GM18520 (cell line): ENCODE results near the gene KHDRBS2.
"Not testable (repeated sequence)": the region's sequence is repeated elsewhere in the genome, so short reads cannot be mapped to it uniquely, and the experiment has no call there.

Source experiments
- ATAC-seq: cut with Tn5 transposase; IDR thresholded peaks from one replicate; pipeline ENCODE4 v1.9.1; 2021; ENCODE audit not compliant: unreplicated experiment

Gene KHDRBS2

DNA sequence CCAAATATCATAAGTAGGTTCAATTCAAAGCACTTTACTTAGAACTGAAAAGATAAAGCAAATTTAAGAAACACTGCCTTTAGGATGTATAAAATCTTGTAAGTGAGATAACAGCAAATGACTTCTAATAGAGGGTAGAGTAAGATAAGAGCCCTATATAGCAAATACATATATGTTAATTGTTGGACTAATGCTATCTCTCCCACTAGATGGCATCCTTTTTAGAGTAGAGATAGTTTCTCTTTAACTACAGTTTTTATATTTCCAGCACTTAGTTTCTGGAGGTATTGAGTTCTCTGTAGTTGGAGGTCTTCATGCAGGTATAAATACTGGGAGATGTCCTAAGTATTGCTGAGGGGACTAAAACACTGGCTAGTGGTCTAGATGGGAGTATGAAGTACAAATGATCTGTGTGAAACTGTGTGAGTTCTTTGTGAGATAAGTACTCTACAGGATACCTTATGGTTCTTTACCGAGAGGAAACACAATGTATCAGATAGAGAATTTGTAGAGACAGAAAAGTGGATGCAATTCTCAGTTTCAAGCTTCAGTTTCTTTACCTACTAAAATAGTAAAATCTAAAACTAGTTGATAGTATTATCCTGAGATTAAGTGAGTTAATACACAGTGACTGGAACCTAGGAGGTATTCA, 399.3 kb downstream of the KHDRBS2 start:
- ATAC-seq: no peak

DNA sequence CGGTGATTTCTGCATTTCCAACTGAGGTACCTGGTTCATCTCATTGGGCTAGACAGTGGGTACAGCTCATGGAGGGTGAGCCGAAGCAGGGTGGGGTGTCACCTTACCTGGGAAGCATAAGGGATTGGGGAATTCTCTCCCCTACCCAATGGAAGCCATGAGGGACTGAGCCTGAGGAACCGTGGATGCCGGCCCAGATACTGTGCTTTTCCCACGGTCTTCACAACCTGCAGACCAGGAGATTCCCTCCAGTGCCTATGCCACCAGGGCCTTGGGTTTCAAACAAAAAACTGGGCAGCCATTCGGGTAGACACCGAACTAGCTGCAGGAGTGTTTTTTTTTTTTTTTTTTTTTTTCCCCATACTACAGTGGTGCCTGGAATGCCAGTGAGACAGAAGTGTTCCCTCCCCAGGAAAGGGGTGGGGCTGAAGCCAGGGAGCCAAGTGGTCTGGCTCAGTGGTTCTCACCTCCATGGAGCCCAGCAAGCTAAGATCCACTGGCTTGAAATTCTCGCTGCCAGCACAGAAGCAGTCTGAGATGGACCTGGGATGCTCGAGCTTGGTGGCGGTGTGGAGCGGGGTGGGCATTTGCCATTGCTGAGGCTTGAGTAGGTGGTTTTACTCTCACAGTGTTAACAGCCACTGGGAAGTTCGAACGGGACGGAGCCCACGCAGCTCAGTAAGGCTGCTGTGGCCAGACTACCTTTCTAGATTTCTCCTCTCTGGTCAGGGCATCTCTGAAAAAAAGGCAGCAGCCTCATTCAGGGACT, 416.2 kb downstream of the KHDRBS2 start:
- no peak for ATAC-seq

- no peak for ATAC-seq
These were observed 417.4 kb downstream of the KHDRBS2 start for GRCh38 chr6:61868507-61869080.

DNA sequence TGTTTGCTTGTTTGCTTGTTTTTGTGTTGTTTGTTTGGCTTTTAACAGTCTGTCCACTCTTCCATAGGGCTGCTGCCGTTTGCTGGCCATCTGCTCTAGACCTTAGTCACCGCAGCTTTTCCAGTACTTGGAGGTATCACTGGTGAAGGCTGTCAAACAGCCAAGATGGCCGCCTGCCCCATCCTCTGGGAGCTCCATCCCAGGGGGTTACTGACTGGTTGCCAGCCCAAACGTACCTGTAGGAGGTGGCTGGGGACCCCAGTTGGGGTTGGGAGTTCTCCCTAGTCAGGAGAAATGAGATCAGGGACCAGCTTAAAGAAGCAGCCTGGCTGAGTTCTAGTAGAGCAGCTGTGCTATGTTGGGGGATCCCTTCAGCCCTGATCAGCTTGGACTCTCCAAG, 418.4 kb downstream of the KHDRBS2 start:
- ATAC-seq: no peak

DNA sequence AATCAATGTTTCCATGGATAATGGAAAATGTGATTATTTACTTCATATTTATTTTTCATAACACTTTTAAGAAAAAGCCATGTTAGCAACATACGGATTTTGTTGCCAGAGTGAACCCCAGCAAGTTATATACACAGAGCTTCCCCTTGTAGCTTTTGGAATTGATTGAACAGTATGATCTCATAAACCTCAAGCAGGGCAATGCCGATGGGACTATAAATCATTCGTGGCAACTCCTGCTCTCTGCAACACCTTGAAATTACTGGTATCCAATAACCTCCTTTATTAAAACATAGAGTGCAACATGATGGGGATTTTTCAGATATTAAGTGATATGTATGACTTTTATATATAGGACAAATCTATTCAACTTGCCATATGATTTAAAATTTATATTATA, 428.5 kb downstream of the KHDRBS2 start:
- ATAC-seq: no peak

DNA sequence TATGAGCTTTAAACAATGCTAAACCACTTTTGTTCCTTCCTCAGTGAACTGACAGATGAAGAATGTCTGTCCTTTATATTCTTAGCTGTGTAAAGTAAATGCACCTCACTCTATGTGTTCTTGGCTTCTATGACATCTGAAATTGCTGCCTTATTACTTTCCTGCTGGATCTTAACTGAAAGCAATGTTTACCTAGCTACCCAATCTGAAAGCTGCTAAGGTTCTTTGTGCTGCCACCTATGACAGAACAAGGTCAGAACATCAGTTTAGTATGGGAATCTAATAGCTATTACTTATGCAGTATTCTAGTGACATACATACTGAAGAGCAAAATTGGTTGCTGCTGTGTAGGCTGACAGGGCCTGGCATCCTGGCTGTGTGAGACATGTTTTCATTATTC, 444.1 kb downstream of the KHDRBS2 start:
- no peak for ATAC-seq

GRCh38 chr6:61835237-61835636, 450.8 kb downstream of the KHDRBS2 start:
- ATAC-seq: no peak

DNA sequence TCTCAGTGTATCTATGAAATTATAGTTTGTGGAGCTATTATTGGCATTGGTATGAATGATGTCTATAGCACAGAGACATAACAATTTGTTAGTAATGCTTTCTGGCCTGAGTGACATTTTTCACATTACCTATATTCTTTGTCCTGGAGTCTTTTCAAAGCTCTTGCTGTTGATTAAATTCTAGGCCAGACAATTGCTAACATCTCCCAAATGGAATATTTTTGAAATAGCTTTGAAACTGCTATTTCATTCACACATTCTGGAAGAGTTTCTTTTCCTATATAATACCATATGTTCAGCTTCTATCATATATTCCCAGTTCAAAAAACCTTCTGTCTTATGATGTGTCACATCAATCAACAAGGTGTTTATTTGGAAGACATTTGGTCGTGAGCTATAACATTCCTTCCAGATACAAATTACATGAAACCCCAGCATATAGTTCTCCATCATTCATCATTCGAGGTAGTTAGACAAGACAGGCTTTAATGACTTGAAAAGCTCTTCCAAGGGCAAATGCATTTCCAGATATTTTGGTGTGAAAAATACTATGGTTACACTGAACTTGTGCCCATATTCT, 452.8 kb downstream of the KHDRBS2 start:
- no peak for ATAC-seq

DNA sequence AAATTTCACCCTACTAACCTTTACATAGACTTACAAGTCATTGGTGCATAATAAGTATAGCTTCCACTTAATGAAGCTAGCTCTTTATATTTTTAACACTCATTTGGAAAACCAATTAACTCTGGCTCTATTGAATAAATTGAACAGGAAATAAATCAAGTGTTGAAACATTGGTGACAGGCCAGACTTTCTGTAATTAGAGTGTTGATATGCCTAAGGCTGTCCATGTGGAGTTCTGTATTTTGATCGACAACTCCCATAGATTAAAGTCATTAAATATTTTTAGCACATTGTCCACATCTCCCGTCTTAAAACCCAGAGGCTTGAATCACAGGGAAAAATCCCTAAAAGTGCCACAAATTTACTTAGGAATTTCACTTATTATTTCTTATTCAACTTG, 468.3 kb downstream of the KHDRBS2 start:
- no peak for ATAC-seq

DNA sequence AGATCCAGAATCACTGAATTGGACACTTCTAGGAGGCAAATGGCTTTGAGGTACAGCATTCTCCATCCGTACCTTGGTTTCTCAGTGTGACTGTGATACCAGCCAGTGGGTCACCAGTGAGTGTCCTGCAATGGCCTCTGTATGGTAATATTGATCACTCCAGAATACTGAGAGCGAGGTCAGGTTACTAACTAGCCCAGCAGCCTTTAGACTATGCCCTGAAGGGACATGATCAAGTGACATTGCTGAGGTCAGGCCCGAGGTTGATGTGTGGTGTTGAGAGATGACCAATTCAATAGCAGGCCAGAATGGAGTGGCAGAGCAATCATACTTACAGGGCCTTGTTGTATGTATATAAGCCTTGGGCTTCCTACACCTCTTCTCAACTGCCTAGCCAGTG, 476.0 kb downstream of the KHDRBS2 start:
- no peak for ATAC-seq

DNA sequence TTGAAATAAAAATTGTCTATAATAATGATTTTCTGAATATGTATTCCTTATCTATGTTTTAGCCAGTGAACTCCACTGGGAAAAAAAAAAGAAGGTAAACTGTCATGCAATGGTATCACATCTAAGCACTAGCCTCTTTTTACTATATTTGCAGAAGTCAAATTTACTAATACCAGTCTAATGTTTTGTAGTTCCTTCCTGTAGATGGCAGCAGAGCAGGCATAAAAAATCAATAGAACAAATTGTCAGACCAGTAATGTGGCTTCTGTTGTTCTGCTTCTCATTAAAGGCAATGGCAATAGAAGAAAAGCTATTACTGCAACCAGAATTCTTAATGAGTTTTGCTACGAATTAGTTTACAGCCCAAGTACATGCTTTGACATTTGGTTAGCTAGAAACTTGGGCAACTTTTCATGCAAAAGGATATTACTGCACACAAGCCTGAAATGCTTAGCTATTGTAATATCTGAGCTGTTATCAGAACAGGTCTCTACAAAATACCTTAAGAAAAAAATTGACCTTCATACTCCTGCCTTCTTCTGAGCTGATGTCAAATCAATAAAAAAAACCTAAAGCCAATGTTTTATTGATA, 476.9 kb downstream of the KHDRBS2 start:
- ATAC-seq: no peak

GRCh38 chr6:61787998-61788397, 498.0 kb downstream of the KHDRBS2 start:
- ATAC-seq: no peak

DNA sequence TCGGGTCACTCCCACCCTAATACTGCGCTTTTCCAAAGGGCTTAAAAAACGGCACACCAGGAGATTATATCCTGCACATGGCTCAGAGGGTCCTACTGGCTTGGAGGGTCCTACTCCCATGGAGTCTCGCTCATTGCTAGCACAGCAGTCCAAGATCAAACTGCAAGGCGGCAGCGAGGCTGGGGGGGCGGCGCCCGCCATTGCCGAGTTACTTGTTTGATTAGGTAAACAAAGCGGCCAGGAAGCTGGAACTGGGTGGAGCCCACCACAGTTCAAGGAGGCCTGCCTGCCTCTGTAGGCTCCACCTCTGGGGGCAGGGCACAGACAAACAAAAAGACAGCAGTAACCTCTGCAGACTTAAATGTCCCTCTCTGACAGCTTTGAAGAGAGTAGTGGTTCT, 516.6 kb downstream of the KHDRBS2 start:
- ATAC-seq: not testable (repeated sequence)

DNA sequence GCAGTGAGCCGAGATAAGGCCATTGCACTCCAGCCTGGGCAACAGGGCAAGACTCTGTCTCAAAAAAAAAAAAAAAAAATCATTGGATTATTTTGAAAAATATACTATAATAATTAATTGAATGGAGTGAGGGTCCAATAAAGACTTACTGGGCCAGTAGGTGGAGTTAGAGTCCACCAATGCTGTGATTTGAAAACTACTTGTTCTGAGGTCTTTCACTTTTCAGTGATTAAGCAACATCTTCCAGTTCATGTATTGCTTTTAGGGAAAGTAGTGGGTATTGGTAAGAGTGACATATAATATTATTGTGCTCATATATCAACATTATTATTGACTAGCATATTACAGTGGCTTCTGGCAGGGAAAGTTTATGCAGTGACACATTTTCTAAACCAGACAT, 530.3 kb downstream of the KHDRBS2 start:
- no peak for ATAC-seq

DNA sequence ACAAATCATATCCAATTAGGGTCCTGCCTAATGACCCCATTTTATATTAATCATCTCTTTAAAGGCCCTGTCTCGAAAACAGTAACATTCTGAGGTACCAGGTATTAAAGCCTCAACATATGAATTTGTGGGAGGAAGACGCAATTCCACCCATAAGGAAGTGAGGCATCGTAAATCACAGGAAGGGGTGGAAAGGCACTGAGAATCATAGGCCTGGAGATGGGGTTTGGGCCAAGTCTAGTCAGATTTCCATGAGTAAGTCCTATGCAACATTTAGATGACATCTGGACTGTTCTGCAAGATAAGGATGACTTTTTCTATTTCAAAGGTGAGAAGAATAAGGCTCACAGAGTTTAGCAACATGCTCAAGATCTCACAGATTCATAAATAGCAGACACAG, 534.0 kb downstream of the KHDRBS2 start:
- ATAC-seq: no peak

GRCh38 chr6:61745994-61746393, 540.0 kb downstream of the KHDRBS2 start:
- no peak for ATAC-seq

GRCh38 chr6:61711849-61712248, 574.2 kb downstream of the KHDRBS2 start:
- ATAC-seq: no peak

DNA sequence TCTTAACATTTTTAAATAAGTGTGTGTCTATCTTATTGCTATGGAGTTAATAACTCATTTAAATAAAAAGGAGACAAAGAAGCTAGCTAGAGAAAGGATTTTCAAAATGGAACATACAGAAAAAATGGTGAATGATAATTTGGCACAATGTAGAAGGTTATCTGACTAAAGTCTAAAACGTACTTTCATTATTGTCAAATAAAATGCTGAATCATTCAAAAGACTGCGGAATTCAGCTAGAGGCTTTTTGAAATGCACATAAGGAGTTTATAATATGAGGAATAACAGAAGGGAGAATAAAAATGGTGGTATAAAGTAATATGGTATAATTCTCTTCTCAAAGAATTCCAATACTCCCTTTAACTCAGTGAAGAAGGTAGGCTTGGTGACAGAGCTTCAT, 597.9 kb downstream of the KHDRBS2 start:
- no peak for ATAC-seq

GRCh38 chr6:61682562-61682961, 603.5 kb downstream of the KHDRBS2 start:
- no peak for ATAC-seq

GRCh38 chr6:61679625-61680024, 606.4 kb downstream of the KHDRBS2 start:
- ATAC-seq: no peak

GRCh38 chr6:61675734-61676133, 610.3 kb downstream of the KHDRBS2 start:
- no peak for ATAC-seq

DNA sequence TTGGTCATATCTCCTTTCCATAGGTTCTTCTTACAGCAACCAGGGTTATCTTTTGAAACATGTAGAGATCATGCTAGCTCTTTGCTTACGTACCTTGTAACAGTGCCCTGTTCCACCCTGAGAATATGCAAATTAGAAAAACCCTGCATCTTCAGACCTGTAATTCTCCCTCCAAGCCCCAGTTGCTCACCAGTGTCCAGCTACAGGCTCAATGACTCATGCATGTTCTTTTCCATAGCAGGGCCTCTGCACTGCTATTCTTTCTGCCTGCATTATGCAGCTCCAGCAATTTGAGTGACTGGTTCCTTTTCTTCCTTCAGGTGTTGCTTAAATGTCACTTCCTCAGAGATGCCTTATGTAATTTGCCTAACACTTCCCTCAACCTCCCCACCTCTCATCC, 636.2 kb downstream of the KHDRBS2 start:
- ATAC-seq: no peak
